HepG2 (cell line): ENCODE measurements around the gene ROM1. TPM values are rescaled to one million over a fixed set of nuclear protein-coding genes. Genes with fewer than 3 reads are reported as not detected.

Source experiments
- BHLHE40 ChIP-seq: IDR thresholded peaks from 2 replicates; pipeline ENCODE4 v1.6.1; 2011; ENCODE audit warnings: low read length, improper control_type of control experiment
- EZH2 ChIP-seq: conservative IDR thresholded peaks from 2 replicates; pipeline ENCODE4 v1.6.1; 2012; ENCODE audit warnings: mild to moderate bottlenecking, low read depth, low read length, moderate library complexity
- GTF2F1 ChIP-seq: fragments of 150-350 bp; IDR thresholded peaks from 2 replicates; pipeline ENCODE4 v1.6.1; 2014; ENCODE audit warnings: low read length
- HNRNPLL ChIP-seq: fragments of 200-400 bp; formaldehyde crosslinking; IDR thresholded peaks from 2 replicates; pipeline ENCODE4 v1.6.1; 2017; ENCODE audit warnings: mild to moderate bottlenecking, low read depth, low read length; ENCODE audit not compliant: poor library complexity, severe bottlenecking
- JDP2 ChIP-seq: sonication (generic); formaldehyde crosslinking; IDR thresholded peaks from 2 replicates; pipeline ENCODE4 v1.8.1; 2022; ENCODE audit warnings: missing genetic modification reagents, borderline replicate concordance
- KDM1A ChIP-seq: IDR thresholded peaks from 2 replicates; pipeline ENCODE4 v1.6.1; 2016; ENCODE audit warnings: missing compliant biosample characterization
- MLLT10 ChIP-seq: sonication (generic); formaldehyde crosslinking; IDR thresholded peaks from 2 replicates; pipeline ENCODE4 v1.4.0; 2020; ENCODE audit warnings: missing genetic modification reagents
- SNAI1 ChIP-seq: sonication (generic); formaldehyde crosslinking; IDR thresholded peaks from 2 replicates; pipeline ENCODE4 v1.5.0; 2020; ENCODE audit warnings: mild to moderate bottlenecking, missing genetic modification reagents, borderline replicate concordance
- SYNCRIP ChIP-seq: fragments of 200-400 bp; formaldehyde crosslinking; IDR thresholded peaks from 2 replicates; pipeline ENCODE4 v1.6.1; 2018; ENCODE audit warnings: mild to moderate bottlenecking, low read depth, low read length; ENCODE audit not compliant: insufficient read depth
- XBP1 ChIP-seq: sonication (generic); formaldehyde crosslinking; IDR thresholded peaks from 2 replicates; pipeline ENCODE4 v1.5.0; 2020; ENCODE audit warnings: missing genetic modification reagents
- ZKSCAN1 ChIP-seq: fragments of 150-350 bp; IDR thresholded peaks from 2 replicates; pipeline ENCODE4 v1.6.1; 2014; ENCODE audit warnings: low read length
- ZNF292 ChIP-seq: sonication (generic); formaldehyde crosslinking; IDR thresholded peaks from 2 replicates; pipeline ENCODE4 v1.8.1; 2022; ENCODE audit warnings: mild to moderate bottlenecking, low read depth, missing genetic modification reagents, borderline replicate concordance
- ZNF460 ChIP-seq: sonication (generic); formaldehyde crosslinking; IDR thresholded peaks from 2 replicates; pipeline ENCODE4 v1.5.1; 2020; ENCODE audit warnings: missing genetic modification reagents, mild to moderate bottlenecking, borderline replicate concordance
- ZNF607 ChIP-seq: sonication (generic); formaldehyde crosslinking; IDR thresholded peaks from 2 replicates; pipeline ENCODE4 v1.5.1; 2020; ENCODE audit warnings: missing genetic modification reagents, mild to moderate bottlenecking, borderline replicate concordance
- ZNF619 ChIP-seq: sonication (generic); formaldehyde crosslinking; IDR thresholded peaks from 2 replicates; pipeline ENCODE4 v1.4.0; 2020; ENCODE audit warnings: mild to moderate bottlenecking, missing genetic modification reagents
- polyA plus RNA-seq, 8 experiments: library from polyadenylated mRNA; depleted of rRNA in 3 of 8; stranded (reverse) in 7 of 8; unstranded in 1 of 8; fragments of >200 nt; fragmentation: Illumina TruSeq in 4 of 8; extraction: Trizol in 4 of 8; gene quantifications; 2 replicates each; pipeline versions ENCODE4 v1.2.1 to v1.2.3, GENCODE V29; 2011 to 2016; ENCODE audit warnings: low read depth in 4 of 8, missing spikeins in 1 of 8, mixed read lengths in 1 of 8; ENCODE audit not compliant: insufficient read depth in 1 of 8
- total RNA-seq, 5 experiments: library from RNA; depleted of rRNA; stranded (reverse); fragments of >200 nt; fragmentation: Illumina TruSeq; extraction: Trizol; gene quantifications; 2 replicates each; pipeline ENCODE4 v1.2.3, GENCODE V29; 2016; ENCODE audit warnings: low read depth in 1 of 5
- TF ChIP-seq, protein P1 (sequence below): sonication (generic); formaldehyde crosslinking; IDR thresholded peaks from 2 replicates; pipeline ENCODE4 v1.4.0; 2020; ENCODE audit warnings: mild to moderate bottlenecking, missing genetic modification reagents
- TF ChIP-seq, protein P2 (sequence below): sonication (generic); formaldehyde crosslinking; IDR thresholded peaks from 2 replicates; pipeline ENCODE4 v1.4.0; 2020; ENCODE audit warnings: missing genetic modification reagents, borderline replicate concordance
- TF ChIP-seq, protein P3 (sequence below): sonication (generic); formaldehyde crosslinking; IDR thresholded peaks from 2 replicates; pipeline ENCODE4 v1.4.0; 2020; ENCODE audit warnings: mild to moderate bottlenecking, missing genetic modification reagents

Gene ROM1
- total and polyA plus RNA-seq, 2 of the 13 experiments (the other 11 are each of a cell fraction or from before 2014, with no cell fraction given): 1.2 to 2.4 TPM

DNA sequence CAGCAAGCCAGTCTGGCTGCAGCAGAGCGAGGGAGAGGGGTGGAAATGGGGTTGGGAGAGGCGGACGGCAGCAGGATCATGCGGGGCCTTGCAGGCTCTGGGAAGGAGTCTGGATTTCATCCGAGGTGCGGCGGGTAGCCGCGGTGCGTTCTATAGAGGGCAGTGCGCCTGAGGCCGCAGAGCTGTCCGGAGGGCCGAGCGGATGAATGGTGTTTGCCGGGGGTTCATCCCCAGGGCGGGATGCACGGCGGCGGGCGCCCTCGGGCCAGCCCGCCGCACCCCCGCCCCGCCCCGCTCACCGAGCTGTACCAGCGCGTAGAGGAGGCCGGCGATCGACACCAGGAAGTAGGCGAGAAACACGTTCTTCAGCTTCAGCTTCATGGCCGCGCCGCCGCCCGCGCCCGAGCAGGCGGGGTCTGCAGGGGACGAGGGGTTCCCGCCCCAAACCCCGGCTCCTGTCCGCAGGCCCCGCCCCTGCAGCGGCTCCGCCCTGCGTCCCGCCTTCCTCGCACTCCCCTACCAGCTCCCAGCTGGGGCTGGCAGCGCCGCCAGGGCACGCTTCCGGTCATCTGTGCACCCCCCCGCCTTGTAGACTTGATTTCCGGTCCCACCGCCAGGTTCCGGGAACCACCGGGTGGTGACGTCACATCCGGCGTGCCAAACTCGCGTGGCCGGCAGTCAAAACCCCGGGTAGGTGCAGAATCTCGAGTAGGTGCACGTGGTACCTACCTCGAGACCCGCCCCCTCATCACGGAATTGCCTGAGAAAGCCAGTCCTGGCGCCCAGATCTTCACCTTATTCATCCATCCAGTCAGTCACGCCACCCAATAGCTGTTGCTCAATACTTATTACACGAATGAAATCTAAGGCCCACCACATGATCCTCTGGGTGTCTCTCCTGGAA is 8.8 kb downstream of the ROM1 start, which contains the start of gene B3GAT3 (continued):
- 0 out of 2 replicates have a peak, but pooled peaks have one; percentile 21 for TF ChIP-seq ZNF292 (CRISPR knock-in tag)
- TF ChIP-seq KDM1A (CRISPR knock-in tag): no peak
- TF ChIP-seq ZKSCAN1: 0 out of 2 replicates have a peak, but pooled peaks have one; percentile 23
- no peak for TF ChIP-seq XBP1 (CRISPR knock-in tag)
- TF ChIP-seq SNAI1 (CRISPR knock-in tag): no peak
- peak; percentile 77; the same call in 1 of the 2 replicates for TF ChIP-seq ZNF607 (CRISPR knock-in tag)
- TF ChIP-seq EZH2: no peak
- no peak for TF ChIP-seq GTF2F1
- TF ChIP-seq, protein P1, sequence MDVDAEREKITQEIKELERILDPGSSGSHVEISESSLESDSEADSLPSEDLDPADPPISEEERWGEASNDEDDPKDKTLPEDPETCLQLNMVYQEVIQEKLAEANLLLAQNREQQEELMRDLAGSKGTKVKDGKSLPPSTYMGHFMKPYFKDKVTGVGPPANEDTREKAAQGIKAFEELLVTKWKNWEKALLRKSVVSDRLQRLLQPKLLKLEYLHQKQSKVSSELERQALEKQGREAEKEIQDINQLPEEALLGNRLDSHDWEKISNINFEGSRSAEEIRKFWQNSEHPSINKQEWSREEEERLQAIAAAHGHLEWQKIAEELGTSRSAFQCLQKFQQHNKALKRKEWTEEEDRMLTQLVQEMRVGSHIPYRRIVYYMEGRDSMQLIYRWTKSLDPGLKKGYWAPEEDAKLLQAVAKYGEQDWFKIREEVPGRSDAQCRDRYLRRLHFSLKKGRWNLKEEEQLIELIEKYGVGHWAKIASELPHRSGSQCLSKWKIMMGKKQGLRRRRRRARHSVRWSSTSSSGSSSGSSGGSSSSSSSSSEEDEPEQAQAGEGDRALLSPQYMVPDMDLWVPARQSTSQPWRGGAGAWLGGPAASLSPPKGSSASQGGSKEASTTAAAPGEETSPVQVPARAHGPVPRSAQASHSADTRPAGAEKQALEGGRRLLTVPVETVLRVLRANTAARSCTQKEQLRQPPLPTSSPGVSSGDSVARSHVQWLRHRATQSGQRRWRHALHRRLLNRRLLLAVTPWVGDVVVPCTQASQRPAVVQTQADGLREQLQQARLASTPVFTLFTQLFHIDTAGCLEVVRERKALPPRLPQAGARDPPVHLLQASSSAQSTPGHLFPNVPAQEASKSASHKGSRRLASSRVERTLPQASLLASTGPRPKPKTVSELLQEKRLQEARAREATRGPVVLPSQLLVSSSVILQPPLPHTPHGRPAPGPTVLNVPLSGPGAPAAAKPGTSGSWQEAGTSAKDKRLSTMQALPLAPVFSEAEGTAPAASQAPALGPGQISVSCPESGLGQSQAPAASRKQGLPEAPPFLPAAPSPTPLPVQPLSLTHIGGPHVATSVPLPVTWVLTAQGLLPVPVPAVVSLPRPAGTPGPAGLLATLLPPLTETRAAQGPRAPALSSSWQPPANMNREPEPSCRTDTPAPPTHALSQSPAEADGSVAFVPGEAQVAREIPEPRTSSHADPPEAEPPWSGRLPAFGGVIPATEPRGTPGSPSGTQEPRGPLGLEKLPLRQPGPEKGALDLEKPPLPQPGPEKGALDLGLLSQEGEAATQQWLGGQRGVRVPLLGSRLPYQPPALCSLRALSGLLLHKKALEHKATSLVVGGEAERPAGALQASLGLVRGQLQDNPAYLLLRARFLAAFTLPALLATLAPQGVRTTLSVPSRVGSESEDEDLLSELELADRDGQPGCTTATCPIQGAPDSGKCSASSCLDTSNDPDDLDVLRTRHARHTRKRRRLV (CRISPR knock-in tag): peak; percentile 73
- TF ChIP-seq ZNF460 (CRISPR knock-in tag): no peak
- TF ChIP-seq, protein P2, sequence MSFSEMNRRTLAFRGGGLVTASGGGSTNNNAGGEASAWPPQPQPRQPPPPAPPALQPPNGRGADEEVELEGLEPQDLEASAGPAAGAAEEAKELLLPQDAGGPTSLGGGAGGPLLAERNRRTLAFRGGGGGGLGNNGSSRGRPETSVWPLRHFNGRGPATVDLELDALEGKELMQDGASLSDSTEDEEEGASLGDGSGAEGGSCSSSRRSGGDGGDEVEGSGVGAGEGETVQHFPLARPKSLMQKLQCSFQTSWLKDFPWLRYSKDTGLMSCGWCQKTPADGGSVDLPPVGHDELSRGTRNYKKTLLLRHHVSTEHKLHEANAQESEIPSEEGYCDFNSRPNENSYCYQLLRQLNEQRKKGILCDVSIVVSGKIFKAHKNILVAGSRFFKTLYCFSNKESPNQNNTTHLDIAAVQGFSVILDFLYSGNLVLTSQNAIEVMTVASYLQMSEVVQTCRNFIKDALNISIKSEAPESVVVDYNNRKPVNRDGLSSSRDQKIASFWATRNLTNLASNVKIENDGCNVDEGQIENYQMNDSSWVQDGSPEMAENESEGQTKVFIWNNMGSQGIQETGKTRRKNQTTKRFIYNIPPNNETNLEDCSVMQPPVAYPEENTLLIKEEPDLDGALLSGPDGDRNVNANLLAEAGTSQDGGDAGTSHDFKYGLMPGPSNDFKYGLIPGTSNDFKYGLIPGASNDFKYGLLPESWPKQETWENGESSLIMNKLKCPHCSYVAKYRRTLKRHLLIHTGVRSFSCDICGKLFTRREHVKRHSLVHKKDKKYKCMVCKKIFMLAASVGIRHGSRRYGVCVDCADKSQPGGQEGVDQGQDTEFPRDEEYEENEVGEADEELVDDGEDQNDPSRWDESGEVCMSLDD: peak; percentile 46; the same call in 1 of the 2 replicates
- TF ChIP-seq, protein P3, sequence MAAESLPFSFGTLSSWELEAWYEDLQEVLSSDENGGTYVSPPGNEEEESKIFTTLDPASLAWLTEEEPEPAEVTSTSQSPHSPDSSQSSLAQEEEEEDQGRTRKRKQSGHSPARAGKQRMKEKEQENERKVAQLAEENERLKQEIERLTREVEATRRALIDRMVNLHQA: no peak
- no peak; the same call in 1 of the 2 replicates for TF ChIP-seq ZNF619 (CRISPR knock-in tag)
- TF ChIP-seq SYNCRIP: no peak
- TF ChIP-seq MLLT10 (CRISPR knock-in tag): no peak
- TF ChIP-seq HNRNPLL: peak; percentile 71
- TF ChIP-seq JDP2 (CRISPR knock-in tag): no peak
- TF ChIP-seq BHLHE40: peak; percentile 61; the same call in 1 of the 2 replicates
